ENCODE measurements around the gene HELLS. TPM values are rescaled to one million over a fixed set of nuclear protein-coding genes. Genes with fewer than 3 reads are reported as not detected.

Gene HELLS
- total and polyA plus RNA-seq, 2 of the 4 experiments (the other 2 are of a cell fraction): 15.9 to 29.8 TPM

DNA sequence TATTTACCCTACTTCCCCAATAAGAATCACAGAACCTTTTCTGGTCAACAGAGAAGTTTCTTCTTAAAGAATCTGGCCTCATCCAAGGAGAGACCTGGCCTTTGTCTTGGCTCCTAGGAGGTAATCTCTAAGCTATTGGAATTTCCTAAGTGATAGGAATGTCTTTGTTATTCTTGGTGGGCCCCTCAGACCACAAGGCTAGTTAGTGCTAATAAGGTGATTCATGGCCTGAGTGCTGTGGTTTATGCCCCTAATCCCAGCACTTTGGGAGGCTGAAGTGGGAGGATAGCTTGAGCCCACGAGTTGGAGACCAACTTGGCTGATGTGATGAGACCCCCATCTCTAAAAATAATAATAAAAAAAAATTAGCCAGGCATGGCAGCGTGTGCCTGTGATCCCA lies 78.0 kb downstream of the HELLS start:
- no peaks in the 10 kb centered on the region for H4K20me1 ChIP-seq (ENCODE audit: insufficient read depth, low read length)
- dilution Hi-C loops (cut with HindIII; ENCODE audit: low sequenced_read_pairs, unreplicated experiment) (no loop called here), intact Hi-C loops (cut with micrococcal nuclease) (no loop called here), in situ Hi-C loops (cut with MboI; ENCODE audit: low sequenced_read_pairs) (loop anchor here (25.0 kb wide), 1 partner anchor 739 kb away; no protein-coding TSS in a partner anchor)
- POLR2A ChIA-PET (ENCODE audit: unreplicated experiment): no interaction called here
- no peaks in the 10 kb centered on the region for H3K27me3 ChIP-seq (ENCODE audit: control insufficient read depth, insufficient read depth, low read length)
- CTCF ChIA-PET: no interaction called here
- no peak overlapping the region for H2BK15ac ChIP-seq (ENCODE audit: low read depth, low read length)
- no peak overlapping the region for H3K23ac ChIP-seq (ENCODE audit: low read depth, low read length)
- no peaks in the 10 kb centered on the region for H3K79me1 ChIP-seq (ENCODE audit: low read depth in 1 of 2, low read length in 2 of 2)
- no peak overlapping the region for H3K9ac ChIP-seq (ENCODE audit: low read depth, low read length)
- H3K27ac ChIP-seq (ENCODE audit: insufficient read depth, low read length): no peak overlapping the region
- no peak overlapping the region for H2BK120ac ChIP-seq (ENCODE audit: low read depth, low read length)
- H3K4ac ChIP-seq (ENCODE audit: low read depth, low read length): no peak overlapping the region
- H3K18ac ChIP-seq (ENCODE audit: low read depth, low read length): no peak overlapping the region
- H3K4me1 ChIP-seq (ENCODE audit: control insufficient read depth, insufficient read depth, low read length): no peaks in the 10 kb centered on the region
- no peaks in the 10 kb centered on the region for H3K36me3 ChIP-seq (ENCODE audit: control insufficient read depth, insufficient read depth, low read length)
- no peak overlapping the region for H4K5ac ChIP-seq (ENCODE audit: low read depth, low read length)
- H2BK20ac ChIP-seq (ENCODE audit: low read depth, low read length): no peak overlapping the region
- ATAC-seq (ENCODE audit: low read depth) (no peak), DNase-seq (no peak)
- no TSS peak for BruUV-seq (replicated peaks)
- no peak overlapping the region for H4K8ac ChIP-seq (ENCODE audit: low read depth in 2 of 2, low read length in 2 of 2)
- H3K4me2 ChIP-seq (ENCODE audit: low read depth, low read length): no peak overlapping the region
- H2AK9ac ChIP-seq (replicated peaks; ENCODE audit: low read depth, low read length, poor library complexity): no peak overlapping the region
- H3K9me3 ChIP-seq (ENCODE audit: control insufficient read depth, insufficient read depth, low read length): no peaks in the 10 kb centered on the region
- H3K56ac ChIP-seq (ENCODE audit: extremely low read depth, insufficient read depth, low read length): no peak overlapping the region
- TF ChIP-seq BHLHE40 (IDR thresholded peaks at IDR 0.05; ENCODE audit: low read depth, low read length) (no peak), RAD21 (IDR thresholded peaks at IDR 0.05; ENCODE audit: low read length) (no peak), NFE2L2 (IDR thresholded peaks at IDR 0.05; ENCODE audit: low read depth, low read length) (no peak), CHD1 (IDR thresholded peaks at IDR 0.05; ENCODE audit: low read depth, low read length) (no peak), MAZ (IDR thresholded peaks at IDR 0.05; ENCODE audit: borderline replicate concordance, low read depth, low read length) (no peak), RCOR1 (IDR thresholded peaks at IDR 0.05; ENCODE audit: insufficient replicate concordance, low read length) (no peak), MXI1 (IDR thresholded peaks at IDR 0.05; ENCODE audit: borderline replicate concordance, low read depth, low read length) (no peak), MAFK (IDR thresholded peaks at IDR 0.05; ENCODE audit: low read depth, low read length) (no peak), RFX5 (IDR thresholded peaks at IDR 0.05; ENCODE audit: low read depth, low read length) (no peak), POLR2A (IDR thresholded peaks at IDR 0.05; ENCODE audit: low read depth, low read length) (no peak), SMC3 (IDR thresholded peaks at IDR 0.05; ENCODE audit: low read depth, low read length) (no peak), FOS (IDR thresholded peaks at IDR 0.05; ENCODE audit: low read depth, low read length) (no peak), CEBPB (IDR thresholded peaks at IDR 0.05; ENCODE audit: low read depth, low read length) (no peak)
- TF ChIP-seq, protein P1, sequence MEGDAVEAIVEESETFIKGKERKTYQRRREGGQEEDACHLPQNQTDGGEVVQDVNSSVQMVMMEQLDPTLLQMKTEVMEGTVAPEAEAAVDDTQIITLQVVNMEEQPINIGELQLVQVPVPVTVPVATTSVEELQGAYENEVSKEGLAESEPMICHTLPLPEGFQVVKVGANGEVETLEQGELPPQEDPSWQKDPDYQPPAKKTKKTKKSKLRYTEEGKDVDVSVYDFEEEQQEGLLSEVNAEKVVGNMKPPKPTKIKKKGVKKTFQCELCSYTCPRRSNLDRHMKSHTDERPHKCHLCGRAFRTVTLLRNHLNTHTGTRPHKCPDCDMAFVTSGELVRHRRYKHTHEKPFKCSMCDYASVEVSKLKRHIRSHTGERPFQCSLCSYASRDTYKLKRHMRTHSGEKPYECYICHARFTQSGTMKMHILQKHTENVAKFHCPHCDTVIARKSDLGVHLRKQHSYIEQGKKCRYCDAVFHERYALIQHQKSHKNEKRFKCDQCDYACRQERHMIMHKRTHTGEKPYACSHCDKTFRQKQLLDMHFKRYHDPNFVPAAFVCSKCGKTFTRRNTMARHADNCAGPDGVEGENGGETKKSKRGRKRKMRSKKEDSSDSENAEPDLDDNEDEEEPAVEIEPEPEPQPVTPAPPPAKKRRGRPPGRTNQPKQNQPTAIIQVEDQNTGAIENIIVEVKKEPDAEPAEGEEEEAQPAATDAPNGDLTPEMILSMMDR (conservative IDR thresholded peaks at IDR 0.05; ENCODE audit: low read depth, low read length): no peak
- TF ChIP-seq, protein P2, sequence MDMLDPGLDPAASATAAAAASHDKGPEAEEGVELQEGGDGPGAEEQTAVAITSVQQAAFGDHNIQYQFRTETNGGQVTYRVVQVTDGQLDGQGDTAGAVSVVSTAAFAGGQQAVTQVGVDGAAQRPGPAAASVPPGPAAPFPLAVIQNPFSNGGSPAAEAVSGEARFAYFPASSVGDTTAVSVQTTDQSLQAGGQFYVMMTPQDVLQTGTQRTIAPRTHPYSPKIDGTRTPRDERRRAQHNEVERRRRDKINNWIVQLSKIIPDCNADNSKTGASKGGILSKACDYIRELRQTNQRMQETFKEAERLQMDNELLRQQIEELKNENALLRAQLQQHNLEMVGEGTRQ (IDR thresholded peaks at IDR 0.05; ENCODE audit: low read depth, low read length): no peak
- TF ChIP-seq, protein P3, sequence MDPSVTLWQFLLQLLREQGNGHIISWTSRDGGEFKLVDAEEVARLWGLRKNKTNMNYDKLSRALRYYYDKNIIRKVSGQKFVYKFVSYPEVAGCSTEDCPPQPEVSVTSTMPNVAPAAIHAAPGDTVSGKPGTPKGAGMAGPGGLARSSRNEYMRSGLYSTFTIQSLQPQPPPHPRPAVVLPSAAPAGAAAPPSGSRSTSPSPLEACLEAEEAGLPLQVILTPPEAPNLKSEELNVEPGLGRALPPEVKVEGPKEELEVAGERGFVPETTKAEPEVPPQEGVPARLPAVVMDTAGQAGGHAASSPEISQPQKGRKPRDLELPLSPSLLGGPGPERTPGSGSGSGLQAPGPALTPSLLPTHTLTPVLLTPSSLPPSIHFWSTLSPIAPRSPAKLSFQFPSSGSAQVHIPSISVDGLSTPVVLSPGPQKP (IDR thresholded peaks at IDR 0.05; ENCODE audit: borderline replicate concordance, low read depth, low read length): no peak
- no peak overlapping the region for H3K14ac ChIP-seq (replicated peaks; ENCODE audit: low read depth, low read length)
- no peaks in the 10 kb centered on the region for H3K9me1 ChIP-seq (ENCODE audit: insufficient read depth, low read length)
- H2AK5ac ChIP-seq (ENCODE audit: low read depth, low read length): no peak overlapping the region
- H2AFZ ChIP-seq (replicated peaks; ENCODE audit: low read length, poor library complexity): no peak overlapping the region
- no peak overlapping the region for H3K4me3 ChIP-seq (ENCODE audit: insufficient read depth, low read depth, low read length)
- WGBS, 2 experiments (ENCODE audit: extremely low coverage in 2 of 2, insufficient read length in 1 of 2): no CpG with 5 or more reads among the region's 2 CpGs
- no peak overlapping the region for H2BK5ac ChIP-seq (ENCODE audit: low read depth, low read length, poor library complexity, severe bottlenecking)
- no peak overlapping the region for H4K91ac ChIP-seq (ENCODE audit: insufficient read depth, low read depth, low read length)

Measured in IMR-90 (cell line).